Esophagus mucosa (tissue), 1 donor: Measurements from ENCODE around the gene B3GNT3. TPM values are rescaled to one million over a fixed set of nuclear protein-coding genes. Genes with fewer than 3 reads are reported as not detected.

Experiments
- ATAC-seq: fragments of 200-7000 bp; cut with Tn5 transposase; one replicate; pipeline ENCODE4 v1.9.1; 2020
- total RNA-seq: library from RNA; stranded (reverse); gene quantifications from one replicate; pipeline ENCODE4 v1.2.4, GENCODE V29; 2023
- donor health status: DM: yes; HTN: yes; CAD: no.

B3GNT3 gene, protein sequence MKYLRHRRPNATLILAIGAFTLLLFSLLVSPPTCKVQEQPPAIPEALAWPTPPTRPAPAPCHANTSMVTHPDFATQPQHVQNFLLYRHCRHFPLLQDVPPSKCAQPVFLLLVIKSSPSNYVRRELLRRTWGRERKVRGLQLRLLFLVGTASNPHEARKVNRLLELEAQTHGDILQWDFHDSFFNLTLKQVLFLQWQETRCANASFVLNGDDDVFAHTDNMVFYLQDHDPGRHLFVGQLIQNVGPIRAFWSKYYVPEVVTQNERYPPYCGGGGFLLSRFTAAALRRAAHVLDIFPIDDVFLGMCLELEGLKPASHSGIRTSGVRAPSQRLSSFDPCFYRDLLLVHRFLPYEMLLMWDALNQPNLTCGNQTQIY
- total RNA-seq: 19.4 TPM

DNA sequence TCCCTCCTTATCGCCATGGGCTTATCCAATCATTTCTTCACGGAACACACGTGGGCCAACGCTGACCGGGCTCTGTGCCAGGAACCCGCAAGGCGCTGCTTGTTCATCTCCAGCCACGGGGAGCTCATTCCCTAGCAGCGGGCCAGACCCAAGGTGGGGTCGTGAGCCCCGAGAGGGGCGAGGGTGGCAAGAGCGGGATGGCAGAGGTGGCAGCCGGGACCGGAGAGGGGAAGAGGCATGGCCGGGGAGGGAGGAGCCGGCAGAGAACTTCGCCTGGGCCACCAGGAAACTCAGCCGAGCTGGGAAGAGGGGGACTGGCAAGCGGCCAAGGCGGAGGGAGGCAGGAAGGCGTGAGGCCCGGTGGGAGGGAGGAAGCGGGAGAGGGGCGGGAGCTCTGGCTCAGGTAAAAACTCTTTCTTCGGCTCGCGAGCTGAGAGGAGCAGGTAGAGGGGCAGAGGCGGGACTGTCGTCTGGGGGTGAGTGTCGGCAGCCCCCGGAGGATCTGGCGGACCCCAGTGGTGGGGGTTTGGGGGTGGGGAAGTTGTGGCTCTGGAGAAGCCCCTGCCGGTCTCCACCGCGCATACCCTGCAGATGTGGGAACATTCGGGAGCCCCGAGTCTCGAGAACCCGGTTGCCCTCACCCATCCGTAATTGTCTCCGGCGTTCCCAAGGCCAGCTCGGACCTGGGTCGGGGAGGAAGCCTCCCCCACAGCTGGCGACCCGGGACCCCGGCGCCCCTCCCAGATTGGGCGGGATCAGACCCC is at the start of gene B3GNT3:
Gene B3GNT3 (plus strand): TSS at position 408 of the 764 bp plus-strand sequence. CDS start 12,670 bp downstream, outside the sequence.
- ATAC-seq: peak; percentile 3

DNA sequence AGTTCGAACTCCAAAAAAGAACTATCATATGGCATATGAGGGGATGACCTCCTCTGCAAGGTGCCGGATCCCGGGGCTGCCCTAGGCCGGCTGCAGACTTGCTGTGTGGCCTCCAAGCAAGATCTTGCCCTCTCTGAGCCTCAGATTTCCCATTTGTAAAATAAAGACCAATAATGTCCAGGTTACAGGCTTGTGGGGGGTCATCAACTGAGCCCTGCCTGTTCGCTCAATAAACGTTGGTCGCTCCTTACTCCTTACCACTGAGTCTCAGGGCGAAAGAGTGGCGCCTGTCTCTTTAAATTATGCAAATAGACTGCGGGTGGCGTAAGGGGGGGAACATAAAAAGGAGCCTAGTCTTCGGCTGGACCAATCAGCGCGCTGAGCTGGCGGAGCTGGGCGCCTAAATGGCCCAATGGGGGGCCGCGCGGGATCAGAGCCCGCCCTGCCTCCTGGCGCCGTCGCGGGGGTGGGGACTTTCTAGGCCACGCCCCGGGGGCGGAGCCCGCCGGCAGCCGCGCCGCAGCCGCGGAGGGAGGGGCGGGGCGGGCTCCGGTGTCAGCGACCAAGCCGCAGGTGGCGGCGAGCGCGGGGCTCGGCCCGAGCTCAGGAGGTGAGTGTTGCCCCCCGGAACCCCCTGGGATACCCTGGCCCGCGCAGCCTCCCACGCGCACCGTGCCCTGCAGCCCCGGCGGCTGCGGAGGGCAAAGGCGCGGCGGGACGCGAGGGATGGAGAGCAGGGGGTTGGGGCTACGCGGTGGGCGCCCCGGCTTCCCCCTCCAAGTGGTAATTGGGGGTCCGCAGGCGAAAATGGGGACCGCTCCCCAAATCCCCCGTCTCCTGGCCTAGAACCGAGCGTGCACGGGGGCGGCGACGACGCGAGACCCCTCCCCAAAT is 47.5 kb upstream of the B3GNT3 start:
- peak; percentile 96 for ATAC-seq

DNA sequence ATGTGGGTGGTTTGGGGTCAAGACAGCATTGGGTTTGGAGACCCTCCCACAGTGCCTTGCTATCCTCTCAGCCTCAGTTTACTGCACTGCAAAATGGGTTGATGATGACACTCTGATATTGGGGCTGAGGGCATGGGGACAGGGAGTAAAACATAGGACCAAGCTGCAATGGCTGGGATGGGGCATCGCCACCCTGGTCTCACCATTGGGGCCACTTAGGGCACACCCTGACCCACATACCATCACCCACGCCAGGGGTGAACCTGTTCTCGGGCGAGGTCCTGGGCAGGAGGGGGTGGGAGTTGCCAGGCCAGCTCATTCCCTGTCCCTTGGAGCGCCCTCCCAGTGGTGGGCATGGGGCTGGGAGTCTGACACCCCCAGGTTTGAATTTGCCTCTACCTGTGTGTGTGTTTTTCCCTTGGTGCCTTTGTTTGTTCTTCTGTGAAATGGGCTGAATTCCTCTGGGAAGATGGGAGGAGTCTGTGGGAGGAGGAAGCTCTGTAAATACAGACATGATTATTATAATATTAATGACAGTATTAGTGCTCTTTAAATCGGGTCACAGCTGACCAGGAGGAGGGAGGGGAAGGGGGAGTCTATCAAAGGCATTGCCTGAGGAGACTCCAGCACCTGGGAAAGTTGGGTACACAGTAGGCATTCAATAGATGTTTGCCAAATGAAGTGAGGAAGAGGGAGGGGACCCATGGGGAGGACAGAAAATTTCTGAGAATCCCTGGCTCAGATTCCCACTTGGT is 45.9 kb upstream of the B3GNT3 start:
- ATAC-seq: no peak

DNA sequence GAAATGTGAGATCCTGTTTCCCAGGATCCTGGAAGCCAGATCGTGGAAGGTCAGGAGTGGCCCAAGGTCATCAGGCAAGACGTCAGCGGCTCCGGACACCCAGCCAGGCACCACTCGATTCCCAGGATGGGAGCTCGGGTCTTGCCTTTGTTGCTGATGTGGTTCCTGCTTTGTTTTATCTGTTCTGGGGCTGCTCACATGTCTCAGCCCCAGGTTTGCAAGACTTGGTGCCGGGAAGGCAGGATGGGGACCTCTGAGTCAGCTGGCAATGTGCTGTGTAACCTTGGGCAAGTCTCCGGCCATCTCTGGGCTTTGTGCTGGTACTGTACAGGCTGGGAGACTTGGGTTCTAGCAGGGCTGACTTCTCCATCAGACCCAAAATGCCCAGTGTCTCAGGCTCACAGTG is 45.0 kb upstream of the B3GNT3 start:
- no peak for ATAC-seq

DNA sequence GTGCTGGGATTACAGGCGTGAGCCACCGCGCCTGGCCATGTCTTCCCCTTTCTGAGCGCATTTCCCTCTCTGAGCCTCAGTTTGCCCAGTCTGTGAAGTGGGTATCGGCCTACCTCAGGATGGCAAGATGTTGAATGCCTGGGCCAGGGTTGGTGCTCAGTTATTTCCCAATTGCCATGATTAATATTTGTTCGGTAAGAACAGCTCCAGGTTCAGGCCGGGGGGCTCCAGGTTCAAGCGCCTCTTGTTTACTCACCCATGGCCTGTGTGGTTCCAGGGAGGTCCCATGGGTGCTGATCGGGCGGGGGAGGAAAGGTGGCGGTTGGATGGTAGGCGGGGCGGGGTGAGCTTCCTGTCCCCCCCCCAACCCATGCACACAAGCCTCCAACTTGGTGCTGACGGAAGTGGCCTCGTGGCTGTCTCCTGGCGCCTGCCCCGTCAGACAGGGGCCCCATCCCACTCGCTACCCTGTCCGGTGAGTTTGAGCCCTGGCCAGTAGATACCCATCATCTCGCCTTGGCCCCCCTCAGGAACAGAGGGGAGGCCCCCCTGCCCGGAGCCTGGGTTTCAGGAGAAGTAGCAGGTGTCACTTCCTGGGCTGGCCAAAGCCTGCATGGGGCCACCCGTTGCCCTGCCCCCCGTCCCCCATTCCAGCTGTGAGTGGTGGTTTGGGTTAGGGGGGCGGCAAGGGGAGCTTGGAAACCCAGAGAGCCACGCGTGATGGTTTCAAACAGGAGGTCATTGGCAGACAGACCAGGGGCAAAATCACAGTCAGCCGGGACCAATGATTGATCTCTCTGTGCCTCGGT is 43.6 kb upstream of the B3GNT3 start, which contains the start of gene FCHO1:
Gene FCHO1 (plus strand): TSS at position 375 of the 809 bp plus-strand sequence. CDS start 3,688 bp downstream, outside the sequence.
- peak; percentile 38 for ATAC-seq

DNA sequence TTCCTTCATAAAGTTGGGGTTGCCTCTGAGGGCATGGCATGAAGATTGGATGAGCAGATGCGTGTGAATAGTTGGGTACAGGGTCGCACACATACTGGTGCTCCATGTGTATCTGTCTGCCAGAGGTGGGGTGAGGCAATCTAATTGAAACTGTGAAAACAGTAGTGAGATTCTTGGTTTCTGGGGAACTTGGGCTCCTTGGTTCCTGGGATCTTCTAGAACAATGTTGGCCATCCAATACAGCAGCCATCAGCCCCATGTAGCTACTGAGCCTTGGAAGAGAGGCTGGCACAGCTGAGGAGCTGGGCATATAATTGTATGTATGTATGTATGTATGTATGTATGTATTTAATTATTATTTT is 43.0 kb upstream of the B3GNT3 start:
- ATAC-seq: no peak

DNA sequence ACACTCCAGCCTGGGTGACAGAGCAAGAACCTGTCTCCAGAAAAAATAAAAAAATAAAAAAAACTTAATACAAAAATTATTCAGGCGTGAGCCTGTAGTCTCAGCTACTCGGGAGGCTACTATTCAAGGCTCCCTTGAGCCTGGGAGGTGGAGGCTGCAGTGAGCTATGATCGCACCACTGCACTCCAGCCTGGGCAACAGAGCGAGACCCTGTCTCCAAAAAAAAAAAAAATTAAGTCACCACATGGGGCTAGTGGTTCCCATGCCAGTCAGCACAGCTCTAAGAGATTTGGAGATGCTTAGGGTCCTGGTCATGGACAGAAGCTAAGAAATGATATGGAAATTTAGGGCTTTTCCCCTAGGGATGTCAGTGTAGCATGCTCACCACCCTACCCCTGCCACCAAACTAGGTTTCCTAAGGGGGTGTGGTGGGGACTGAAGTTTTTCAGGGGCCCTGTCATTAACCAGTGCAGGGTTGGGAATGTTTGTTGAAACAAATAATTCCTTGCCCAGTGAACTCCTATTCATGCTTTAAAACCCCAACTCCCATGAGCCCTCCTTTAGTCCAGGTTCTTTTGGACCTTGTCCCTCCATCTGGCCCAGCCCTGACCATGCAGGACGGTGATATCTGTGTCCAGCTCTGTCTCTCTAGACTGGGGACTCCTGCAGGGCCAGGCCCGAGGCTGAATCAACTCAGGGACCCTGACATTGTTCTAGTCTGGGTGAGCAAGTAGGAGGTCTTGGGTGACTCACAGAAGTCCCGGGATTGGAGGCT is 41.9 kb upstream of the B3GNT3 start:
- no peak for ATAC-seq

DNA sequence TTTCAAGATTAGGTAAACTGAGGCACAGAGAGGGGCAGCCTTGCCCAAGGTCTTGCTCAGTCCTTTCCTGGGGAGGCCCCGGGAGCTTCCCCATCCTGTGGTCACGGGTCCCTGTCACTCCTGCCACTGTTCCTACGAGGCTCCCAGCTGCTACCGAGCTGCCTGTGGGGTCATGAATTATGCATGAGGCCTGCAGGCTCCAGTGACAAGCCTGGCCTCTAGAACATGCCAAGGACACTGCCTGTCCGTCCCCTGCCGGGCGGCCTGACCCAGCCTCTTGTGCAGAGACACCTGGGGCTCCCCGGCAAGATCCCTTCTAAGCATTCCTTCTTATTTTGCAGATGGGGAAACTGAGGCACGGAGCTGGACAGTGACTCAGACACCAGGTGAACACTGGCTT is 41.0 kb upstream of the B3GNT3 start:
- ATAC-seq: no peak

DNA sequence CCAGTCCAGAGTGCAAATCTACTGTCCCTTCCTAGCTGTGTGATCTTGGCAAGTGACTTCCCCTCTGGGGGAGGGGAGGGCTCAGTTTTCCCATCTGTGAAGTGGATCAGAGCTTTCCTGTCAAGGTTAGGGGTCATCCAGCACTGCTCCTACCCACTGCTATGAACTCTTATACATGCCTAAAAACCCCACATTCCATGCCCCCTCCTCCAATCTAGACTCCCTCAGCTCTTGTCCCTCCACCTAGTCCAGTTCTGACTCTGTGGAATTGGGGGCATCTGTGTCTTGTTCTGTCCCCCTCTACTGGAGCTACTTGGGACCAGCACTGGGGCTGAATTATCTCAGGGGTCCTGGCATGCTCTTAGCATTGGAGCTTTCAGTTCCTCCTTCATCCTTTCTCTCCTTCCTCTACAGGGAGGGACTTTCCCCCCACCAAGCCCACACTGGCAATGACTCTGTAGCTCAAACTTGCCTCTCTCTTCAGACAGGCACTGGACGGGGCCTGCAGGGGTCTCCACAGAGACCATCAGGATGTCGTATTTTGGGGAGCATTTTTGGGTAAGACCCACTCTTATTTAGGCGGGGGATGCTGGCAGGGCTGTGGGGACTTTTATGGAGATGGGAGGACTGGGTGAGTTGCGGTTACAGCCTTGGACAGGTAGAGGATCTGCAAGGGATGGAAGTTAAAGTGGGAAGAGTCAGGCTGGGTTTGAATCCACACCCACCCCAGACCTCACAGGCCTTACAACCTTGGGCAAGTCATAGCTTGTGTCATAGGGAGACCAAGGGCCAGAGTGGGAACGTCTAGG is 40.1 kb upstream of the B3GNT3 start:
- no peak for ATAC-seq

DNA sequence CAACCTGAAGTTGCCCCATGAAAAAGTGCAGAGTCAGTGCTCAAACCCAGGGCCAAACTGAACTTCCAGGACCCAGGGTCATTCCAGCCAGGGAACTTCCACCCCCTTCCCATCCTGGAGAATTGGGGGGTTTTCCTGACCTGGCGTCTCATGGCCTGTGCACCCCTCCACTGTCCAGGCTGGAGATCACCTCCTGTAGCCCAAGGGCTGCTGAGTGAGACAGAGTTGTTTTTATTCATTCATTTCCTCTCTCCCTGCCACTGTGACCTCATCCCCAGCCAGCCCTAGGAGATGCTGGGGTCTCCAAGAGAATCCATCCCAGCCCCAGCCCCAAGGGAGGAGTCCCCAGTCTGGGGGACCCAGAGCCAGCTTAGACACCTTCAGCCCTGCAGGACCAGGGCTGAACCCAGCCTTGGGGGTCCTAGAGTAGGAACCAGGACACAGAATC is 39.5 kb upstream of the B3GNT3 start:
- ATAC-seq: no peak

DNA sequence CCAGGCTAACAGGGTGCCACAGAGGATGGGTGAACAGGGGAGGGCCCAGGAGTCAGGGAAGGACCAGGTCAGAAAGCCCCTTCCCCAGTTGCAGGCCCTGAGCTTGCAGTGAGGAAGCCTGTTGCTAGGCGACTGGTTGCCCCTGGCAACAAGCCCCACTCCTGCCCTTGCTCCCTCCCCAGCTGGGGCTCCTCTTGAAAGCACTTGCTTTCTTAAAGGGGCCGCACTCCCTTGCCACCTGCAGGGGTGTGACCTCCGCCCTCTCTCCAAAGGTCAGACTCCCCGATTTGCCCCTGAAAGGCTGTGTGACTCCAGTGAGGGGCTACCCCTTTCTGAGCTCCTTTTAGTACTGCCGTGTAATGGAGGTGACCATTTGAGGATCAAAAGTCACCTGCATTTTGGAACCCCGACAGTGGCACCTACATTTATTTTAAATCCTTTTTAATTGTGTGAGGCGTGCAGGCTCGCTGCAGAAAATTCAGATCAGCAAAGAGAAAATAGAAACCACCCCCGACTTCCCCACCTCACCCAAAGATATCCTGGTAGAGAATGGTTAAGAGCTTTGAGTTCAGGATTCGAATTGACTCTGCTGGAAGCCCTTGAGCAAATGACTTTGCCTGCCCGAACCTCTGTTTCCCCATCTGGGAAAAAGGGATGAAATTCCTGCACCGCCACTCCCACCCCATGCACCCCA is 38.8 kb upstream of the B3GNT3 start:
- no peak for ATAC-seq

DNA sequence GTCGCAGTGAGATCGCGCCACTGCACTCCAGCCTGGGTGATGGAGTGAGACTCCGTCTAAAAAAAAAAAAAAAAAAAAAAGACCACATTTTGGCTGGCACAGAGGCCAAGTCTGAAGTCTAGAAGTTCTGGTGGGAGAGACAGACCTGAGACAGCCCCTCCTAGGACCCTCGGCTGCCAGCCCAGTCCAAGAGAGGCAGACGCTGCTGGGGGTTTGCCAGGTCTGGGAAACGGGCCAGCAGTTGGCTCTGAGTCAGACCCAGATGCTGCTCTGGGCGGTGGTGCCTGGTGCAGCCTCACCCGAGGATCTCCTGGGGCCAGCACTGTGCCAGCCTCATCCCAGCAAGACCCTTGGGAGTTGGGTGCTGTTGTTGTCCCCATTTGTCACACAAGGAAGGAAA is 37.8 kb upstream of the B3GNT3 start:
- ATAC-seq: peak; percentile 62

DNA sequence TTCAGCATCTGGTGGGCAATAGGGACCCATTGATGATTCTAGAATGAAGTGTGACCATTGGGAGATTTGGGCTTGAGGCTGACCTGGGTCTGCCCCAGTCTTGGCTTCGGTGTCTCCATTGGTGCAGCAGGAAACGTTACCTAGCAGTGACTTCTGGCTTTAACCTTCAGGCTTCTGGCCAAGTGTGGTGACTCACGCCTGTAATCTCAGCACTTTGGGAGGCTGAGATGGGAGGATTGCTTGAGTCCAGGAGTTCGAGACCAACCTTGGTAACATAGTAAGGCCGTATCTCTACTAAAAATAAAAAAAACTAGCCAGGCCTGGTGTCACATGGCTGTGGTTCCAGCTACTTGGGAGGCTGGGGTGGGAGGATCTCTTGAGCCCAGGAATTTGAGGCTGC is 36.4 kb upstream of the B3GNT3 start:
- ATAC-seq: no peak

DNA sequence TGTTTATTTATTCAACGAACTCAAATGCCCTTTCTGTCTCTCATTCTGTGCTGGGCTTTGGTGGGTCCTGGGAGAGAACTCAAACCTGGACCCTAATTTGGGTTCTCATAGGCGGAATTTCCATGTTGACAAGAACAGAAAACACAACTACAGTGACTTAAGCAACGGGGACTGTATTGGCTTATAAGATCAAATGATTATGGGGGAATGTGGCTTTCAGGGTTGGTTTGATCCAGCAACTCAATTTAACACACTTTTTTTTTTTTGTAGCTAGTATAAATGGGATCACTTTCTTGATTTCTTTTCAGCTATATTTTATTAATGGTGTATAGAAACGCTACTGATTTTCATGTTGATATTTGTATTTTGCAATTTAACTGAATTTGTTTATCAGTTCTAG is 33.8 kb upstream of the B3GNT3 start:
- ATAC-seq: no peak

DNA sequence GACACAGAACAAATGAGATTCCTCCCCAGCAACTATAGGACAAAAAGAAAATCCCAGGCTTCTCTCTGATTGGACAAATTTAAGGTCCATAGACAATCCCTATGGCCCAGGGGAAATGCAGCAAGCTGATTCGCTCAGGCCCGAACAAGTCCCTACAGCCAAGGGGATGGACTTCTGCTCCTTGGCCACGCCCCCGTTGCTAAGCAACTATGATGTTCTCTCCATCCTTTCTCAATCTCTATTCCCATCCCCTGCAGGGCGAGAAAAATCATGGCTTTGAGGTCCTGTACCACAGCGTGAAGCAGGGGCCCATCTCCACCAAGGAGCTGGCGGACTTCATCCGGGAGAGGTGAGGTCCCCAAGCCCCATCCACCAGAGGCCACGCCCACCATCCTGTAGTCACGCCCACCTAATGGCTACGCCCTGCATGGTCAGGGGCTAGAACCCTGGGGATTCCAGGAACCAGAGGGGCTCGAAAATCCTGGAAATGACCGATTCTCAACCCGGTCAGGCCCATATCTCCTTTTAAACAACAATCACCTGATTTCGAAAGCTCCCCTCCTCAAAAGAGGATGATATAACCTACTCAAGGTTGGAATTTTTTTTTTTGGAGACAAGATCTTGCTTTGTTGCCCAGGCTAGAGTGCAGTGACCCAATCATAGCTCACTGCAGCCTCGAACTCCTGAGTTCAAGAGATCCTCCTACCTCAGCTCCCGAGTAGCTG is 32.3 kb upstream of the B3GNT3 start:
- peak; percentile 27 for ATAC-seq

DNA sequence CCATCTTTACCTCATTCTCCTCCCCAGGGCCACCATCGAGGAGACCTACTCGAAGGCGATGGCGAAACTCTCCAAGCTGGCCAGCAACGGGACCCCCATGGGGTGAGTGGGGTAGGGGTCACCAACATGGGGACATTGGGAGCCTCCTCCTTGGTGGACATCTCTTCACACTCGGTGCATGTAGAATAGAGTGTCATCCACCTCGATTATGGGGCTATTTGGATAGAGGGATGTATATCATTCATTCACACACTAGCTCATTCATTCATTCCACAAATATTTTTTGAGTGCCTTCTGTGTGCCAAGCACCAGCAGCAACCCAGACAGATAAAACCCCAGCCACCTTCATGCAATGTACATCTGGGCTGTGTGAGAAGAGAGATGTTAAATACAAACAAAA is 30.6 kb upstream of the B3GNT3 start:
- ATAC-seq: no peak

DNA sequence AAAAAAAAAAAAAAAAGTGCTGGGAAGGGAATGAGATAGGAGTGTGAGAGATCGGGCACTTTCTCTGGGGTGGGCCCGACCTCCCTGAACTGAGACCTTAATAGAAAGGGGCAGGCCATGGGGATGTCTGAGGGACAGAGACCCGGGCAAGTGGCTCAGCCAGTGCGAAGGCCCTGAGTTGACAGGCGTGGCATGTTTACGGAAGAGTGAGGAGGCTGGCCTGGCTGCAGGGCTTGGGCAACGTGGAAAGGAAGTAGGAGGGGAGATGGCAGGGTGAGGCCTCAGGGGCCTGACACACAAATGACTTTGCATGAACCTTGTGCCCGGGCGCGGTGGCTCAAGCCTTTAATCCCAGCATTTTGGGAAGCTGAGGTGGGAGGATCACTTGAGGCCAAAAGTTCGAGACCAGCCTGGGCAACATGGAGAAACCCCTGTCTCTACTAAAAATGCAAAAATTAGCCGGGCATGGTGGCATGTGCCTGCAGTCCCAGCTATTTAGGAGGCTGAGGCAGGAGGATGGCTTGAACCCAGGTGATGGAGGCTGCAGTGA is 29.8 kb upstream of the B3GNT3 start:
- peak; percentile 86 for ATAC-seq
